OCI-LY1 (cell line): ENCODE data around the gene OR52B4.
"Not testable (repeated sequence)": the region's sequence is repeated elsewhere in the genome, so short reads cannot be mapped to it uniquely, and the experiment has no call there.

Experiments
- CTCF ChIP-seq: fragments of 200-600 bp; sonication (generic), shearing (Covaris generic); IDR thresholded peaks from 2 replicates; pipeline ENCODE4 v1.5.1; 2017; ENCODE audit warnings: mild to moderate bottlenecking, antibody characterized with exemption, low read length, moderate library complexity, mixed read lengths
- EZH2 ChIP-seq: fragments of 200-600 bp; sonication (generic), shearing (Covaris generic); IDR thresholded peaks from 2 replicates; pipeline ENCODE4 v1.8.0; 2017; ENCODE audit warnings: borderline replicate concordance, mixed run types, mild to moderate bottlenecking, antibody characterized with exemption, low read length, moderate library complexity, mixed read lengths

- not testable (repeated sequence) for TF ChIP-seq CTCF, EZH2
These were observed 33.8 kb downstream of the OR52B4 start for GRCh38 chr11:4334356-4334755.
